Stimulated activated CD4-positive, alpha-beta T cell treated with anti-CD3 and anti-CD28 coated beads, Interleukin-4, amount 100 ng/mL, for 48 hours (primary cell): Measurements from ENCODE around the gene VPS25.

ENCODE experiments used
- DNase-seq, 2 donors: peaks; one replicate each; pipeline ENCODE4 v3.0.0-alpha.2; 2020; ENCODE audit warnings: low read depth in 2 of 2

VPS25 gene

DNA sequence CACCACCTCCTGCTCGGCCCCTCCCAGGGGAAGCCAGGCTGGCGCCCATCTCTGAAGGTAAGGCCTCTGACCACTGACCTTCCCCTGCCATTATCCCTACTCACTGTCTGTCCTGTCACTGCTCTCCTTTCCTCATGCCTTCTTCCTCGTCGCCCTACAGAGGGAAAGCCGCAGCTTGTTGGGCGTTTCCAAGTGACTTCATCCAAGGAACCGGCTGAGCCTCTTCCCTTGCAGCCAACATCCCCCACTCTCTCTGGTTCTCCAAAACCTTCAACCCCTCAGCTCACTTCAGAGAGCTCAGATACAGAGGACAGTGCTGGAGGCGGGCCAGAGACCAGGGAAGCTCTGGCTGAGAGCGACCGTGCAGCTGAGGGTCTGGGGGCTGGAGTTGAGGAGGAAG is 22.2 kb downstream of the VPS25 start:
- no peak for DNase-seq

DNA sequence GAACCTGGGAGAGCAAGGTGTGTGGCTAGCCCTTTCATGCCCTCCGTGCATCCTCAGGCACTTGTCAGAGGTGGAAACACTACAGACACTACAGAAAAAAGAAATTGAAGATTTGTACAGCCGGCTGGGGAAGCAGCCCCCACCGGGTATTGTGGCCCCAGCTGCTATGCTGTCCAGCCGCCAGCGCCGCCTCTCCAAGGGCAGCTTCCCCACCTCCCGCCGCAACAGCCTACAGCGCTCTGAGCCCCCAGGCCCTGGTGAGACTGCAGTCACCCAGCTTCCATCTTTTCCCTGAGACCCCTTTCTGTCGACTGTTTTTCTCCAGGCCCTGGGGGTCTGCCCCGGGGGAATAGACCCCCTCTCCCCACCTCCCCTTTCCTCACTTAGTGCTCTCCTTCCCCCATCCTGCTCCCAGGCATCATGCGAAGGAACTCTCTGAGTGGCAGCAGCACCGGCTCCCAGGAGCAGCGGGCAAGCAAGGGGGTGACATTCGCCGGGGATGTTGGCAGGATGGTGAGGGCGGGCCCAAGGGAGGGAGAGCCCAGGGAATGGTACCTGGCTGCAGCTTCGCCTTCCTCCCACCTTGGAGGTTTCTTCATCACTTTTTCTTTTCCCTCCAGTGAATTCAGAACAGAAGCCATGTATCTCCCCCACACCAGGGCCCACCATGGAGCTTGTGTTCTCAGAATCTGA is 23.0 kb downstream of the VPS25 start:
- no peak for DNase-seq

DNA sequence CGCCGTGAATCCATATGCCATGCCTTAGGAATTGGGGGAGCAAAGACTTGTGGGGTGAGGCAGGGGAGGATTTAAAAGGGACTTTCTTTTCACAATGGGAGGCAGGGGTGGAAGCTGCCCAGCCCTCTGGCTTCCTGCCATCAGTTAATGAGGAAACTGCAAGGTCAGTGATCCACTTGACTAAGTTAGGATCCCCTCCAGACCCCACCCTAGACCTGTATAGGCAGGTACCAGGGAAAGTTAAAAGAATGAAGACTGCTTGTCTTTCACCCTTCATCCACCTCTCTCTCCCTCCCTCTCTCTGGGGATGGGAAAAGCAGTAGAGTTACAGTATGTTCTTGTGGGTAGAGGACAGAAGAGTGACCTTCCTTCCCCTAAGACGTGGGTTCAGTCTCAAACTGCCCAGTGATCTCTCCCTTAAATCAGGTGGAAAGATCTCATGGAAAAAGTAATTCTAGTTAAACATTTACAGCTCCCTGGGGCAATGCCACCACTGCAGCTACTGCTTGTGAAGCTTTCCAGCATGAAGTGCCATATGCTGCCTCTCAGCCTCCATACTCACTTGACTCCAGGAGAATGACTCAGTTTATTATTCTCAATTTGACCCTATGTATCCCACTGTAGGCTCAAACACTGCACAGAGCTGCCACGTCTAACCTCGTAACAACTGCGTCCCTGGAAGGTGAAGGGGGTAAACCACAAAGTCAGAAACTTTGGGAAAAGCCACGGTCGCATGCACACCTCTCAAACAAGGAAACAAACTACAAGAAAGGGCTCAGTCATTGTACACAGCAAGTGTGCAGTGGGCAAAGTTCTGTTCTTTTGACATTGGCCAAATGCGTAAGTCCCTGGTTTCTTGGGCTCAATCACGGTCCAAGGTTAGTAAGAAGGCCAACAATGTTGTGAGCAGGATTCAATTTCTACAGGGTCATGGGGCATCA is 24.1 kb downstream of the VPS25 start:
- no peak for DNase-seq

DNA sequence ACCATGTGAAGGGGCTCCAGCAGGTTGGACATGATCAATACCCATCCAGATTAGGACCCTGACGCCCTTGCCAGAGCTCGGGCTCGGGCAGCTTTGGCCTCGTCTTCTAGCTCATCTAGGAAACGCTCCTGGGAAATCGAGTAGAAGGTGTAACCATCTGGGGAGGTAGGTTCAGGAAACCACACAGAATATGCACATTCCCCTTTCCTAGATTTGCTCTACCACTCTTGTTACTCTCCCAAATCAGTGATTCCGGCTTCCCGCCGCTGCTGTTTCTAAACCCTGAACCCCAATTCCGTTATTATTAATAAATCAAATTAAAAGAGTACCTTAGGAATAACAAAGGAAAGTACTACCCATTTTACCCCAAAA is 24.7 kb downstream of the VPS25 start:
- DNase-seq, result no peak

DNA sequence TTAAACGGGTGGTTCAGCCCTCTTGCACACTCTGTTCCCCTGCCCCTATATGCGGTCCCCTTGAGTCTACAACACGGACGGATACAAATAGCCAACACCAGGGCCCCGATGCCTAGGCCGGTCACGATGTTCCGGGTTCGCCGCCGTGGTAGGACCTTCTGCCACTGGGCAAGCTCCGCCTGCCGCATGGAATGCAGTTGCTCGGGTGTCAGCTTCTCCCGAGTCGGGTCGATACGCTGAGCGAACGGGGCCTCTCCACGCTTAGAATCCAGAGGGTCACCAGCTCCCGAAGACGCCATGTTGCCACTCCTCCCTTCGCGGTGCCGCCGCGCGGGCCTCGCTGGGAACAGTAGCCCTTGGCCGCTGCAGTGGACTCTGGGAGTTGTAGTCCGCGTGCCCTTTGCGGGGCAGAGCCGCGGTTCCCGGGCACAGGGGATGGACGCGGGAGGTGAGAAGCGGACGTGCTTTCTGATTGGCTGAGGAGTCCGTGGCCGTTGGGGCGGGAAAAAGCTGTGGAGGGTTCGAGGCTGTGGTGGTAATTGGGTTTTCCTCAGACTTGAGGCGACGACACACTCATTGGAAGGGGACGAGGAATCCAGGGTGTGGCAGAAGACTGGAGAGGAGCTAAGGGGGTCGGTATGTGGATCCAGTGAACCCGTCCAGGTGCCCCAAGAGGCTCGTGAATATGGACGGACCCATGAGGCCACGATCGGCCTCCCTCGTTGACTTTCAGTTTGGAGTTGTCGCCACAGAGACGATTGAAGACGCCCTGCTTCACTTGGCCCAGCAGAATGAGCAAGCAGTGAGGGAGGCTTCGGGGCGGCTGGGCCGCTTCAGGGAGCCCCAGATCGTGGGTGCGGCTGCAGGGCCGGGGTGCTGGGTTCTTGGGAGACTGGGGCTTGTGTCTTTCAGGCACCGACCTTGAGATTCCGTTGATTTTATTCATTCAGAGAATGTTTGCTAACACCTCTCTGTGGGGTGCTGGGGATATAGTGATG is 25.4 kb downstream of the VPS25 start, which contains the start of the genes CNTD1 and COA3:
Gene CNTD1 (plus strand): TSS at position 479 of the 998 bp plus-strand sequence. CDS start 207 bp downstream, at position 686.
Gene COA3 (minus strand): TSS at position 322 of the 998 bp plus-strand sequence. CDS start 23 bp downstream, at position 299.
- DNase-seq, result peak; percentile 78 to 81

DNA sequence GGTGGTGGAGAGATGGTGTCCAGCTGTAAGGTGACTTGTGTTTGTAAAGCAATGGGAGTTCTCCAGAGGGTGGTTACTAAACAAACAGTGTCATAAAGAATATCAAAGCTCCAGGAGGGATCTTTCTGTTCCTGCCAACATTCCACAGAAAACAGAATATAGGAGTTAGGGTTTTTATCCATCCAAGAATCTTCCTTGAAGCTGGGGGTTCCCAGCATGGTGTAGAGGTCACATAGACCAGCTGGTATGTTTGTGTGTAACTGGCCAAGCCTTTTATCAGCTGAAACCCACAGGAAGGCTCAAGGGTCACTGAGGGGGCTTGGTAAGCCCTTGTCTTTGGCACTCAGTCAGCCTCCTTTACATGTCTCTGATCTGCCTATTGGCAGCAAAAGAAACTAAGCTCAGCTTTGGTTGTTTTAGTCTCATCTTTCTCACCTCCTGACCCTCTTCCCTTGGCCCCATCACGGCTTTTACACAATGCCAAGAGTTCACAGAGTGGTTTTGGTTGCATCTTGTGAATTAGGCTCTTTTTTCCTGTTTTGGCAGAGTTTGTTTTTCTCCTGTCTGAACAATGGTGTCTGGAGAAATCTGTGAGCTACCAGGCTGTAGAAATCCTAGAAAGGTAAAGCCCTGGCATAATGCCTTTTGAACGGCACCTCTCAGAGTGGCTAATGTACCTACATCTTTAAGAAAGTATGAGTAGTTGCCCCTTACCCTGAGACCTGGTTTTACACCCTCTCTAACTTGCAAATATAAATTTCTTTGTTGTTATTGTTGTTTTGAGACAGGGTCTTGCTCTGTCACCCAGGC is 30.0 kb downstream of the VPS25 start:
- no peak for DNase-seq

DNA sequence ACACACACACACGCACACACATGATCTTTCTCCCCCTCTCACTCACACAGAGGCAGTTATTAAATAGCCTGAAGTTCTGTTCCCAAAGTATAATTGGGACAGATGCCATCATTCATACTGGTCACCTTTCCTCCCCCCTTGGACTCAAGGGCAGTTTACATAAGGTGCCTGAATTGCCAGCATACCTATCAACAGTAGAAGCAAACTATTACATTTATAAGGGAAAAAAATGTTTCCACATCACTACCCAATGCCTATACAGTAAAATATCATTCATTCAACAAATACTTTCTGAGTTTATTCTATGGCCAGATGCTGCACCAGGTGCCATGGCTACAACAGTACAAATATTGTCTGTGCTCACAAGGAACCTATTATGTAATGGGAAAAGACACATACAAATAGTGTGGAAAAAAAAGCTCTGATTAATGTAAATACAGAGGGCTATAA is 31.7 kb downstream of the VPS25 start:
- no peak for DNase-seq

DNA sequence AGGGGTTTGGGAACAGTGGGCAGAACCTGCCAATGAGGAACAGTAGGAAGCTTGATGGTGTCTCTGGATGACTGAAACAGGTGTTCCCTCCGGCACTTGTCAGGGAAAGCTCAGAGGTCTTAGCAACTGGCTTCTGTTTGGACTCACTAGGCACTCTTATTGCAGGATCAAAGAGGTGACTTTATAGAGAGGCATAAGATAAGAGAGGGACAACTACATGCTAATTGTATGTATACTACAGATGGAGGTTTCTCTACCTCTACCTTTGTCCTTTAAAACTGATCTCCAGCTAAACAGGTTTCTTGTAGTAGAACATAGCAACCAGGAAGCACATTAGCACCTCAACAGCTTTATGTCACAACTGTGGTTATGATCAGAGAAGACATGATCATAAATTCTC is 33.0 kb downstream of the VPS25 start:
- no peak for DNase-seq

DNA sequence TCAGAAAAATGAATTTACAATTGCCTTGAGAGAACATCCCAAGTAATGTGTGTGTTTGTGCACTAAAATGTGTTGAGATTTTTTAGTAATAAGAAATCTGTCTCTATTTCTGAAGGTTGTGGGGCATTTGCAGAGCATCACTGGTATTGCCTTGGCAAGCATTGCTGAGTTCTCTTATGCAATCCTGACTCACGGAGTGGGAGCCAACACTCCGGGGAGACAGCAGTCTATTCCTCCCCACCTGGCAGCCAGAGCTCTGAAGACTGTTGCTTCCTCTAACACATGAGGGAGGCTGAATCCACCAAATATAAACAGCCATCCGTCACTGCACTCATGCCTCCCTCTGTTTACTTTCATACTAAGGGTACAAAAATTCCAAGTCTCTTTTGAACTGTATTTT is 36.0 kb downstream of the VPS25 start:
- DNase-seq, result no peak

DNA sequence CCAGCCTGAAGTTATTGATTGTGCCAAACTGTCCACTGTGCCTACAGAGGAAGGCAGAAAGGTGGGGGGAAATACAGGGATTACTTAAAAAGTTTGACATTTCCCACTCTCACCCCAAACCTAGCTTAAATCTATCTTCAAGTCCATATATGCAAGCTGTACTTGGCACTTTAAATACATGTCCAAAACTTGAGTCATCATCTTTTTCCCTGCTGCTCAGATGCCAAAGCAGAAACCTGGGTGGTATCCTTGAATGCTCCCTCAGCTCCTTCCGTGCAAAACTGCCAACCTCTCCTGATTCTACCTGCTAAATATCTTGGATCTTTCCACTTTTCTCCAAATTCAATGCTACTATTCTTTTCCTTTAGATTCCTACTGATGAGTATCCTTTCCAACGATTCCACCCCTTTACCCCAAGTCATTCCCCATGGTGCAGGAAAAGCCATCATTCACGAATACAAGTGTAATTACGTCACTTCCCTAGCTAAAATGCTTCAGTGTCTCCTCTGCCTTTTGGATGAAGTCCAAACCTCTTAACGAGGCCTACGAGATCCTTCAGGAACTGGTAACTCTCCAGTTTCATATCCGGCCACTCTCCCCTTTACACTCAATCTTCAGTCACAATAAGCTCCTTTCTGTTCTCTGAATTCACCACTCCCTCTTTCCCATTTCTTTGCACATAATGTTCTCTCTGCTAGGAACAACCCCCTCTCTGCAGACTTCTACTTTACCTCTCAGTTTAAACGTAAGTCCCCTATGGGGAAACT is 41.6 kb downstream of the VPS25 start:
- no peak for DNase-seq

DNA sequence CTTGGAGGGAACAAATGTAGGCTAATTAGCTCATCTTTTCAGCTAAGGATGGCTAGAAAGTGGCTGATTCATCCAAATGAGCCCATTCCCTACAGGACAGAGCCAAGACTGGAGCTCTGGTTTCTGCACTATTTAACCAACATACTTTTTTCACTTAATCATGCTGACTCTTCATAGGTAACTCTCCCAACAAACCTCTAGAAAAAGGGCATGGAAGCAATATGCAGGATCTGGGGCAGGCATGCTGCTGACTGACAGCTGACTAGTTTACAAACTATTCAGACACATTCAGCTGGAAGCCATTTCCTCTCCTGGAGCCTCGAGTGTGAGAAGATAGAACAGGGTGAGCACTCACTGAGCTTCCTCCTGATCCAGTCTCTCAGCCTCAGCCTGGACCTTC is 44.6 kb downstream of the VPS25 start:
- DNase-seq, result no peak

DNA sequence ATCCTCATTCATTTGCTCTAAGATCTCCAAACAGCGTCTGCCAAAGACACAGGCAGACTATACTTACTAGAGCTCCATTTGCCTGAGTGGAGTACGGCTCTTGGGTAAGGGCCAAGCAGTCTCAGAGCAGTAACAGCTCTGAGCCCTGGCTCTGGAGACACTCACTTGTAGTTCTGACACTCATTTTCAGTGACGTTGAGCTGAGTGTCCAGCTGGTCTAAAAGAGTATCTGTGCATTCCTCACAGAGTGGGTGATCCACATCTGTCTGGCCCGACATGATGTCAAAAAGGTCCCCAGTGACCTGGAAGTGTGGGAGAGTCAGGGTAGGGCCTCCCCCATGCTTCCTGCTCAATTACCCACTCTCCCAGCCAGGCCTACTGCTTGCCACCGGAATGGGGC is 45.1 kb downstream of the VPS25 start:
- DNase-seq, result no peak

DNA sequence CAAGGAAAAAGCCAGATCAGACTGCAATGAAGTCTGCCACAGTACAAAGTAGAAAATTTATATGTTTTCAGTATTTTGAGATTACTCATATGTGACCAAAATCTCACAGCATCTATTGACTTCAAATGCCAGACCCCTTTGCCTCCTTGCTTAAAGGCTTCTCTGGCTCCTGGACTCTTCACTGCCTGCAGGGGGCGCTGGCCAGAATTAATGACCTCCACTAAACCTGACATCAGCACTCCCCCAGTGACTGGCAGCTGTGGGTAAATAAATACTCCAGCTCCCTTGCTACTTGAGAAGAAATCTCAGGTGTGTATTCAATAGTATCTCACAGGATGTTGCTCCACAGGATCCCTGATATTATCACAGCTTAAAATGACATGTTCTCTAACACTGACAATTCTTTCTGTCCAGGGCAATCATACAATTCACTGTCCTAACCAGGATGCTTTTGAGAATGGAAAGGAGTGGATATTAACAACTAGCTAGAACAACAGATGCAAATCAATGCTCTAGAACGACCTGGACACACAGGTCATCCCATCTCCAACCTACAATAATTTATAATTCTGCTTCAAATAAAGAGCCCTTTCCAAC is 46.8 kb downstream of the VPS25 start:
- peak; percentile 67 to 71 for DNase-seq

DNA sequence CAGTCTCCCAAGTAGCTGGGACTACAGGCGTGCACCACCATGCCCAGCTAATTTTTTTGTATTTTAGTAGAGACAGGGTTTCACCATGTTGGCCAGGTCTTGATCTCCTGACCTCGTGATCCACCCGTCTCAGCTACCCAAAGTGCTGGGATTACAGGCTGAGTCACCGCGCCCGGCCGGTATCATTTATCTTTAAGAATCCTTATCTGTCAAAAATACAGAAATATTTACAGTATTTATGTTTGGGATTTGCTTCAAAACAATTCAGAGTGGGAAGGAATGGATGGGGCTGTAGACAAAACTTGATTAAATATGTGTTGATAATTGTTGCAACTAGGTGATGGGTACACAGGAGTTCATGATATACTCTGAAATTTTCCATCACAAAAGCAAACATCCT is 47.9 kb downstream of the VPS25 start:
- DNase-seq, result no peak

DNA sequence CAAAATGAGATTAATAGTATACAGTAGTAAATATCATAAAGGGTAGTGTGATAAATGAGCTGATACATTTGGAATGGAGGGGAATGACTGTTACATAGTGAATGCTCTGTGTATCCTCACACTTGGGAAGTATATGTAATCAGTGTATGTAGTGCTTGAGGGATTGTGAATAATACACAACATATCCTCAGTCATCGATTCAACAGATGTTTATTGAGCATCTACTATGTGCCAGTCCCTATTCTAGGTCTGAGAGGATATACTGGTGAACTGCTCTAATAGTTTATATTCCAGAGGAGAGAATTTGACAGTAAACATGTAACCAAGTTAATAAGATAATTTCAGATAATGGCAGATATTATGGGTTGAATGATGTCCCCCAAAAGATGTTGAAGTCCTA is 54.2 kb downstream of the VPS25 start:
- no peak for DNase-seq
